ENCODE data around the gene TNFAIP1.
"Not testable (repeated sequence)": the region's sequence is repeated elsewhere in the genome, so short reads cannot be mapped to it uniquely, and the experiment has no call there.

TNFAIP1 gene, protein sequence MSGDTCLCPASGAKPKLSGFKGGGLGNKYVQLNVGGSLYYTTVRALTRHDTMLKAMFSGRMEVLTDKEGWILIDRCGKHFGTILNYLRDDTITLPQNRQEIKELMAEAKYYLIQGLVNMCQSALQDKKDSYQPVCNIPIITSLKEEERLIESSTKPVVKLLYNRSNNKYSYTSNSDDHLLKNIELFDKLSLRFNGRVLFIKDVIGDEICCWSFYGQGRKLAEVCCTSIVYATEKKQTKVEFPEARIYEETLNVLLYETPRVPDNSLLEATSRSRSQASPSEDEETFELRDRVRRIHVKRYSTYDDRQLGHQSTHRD

DNA sequence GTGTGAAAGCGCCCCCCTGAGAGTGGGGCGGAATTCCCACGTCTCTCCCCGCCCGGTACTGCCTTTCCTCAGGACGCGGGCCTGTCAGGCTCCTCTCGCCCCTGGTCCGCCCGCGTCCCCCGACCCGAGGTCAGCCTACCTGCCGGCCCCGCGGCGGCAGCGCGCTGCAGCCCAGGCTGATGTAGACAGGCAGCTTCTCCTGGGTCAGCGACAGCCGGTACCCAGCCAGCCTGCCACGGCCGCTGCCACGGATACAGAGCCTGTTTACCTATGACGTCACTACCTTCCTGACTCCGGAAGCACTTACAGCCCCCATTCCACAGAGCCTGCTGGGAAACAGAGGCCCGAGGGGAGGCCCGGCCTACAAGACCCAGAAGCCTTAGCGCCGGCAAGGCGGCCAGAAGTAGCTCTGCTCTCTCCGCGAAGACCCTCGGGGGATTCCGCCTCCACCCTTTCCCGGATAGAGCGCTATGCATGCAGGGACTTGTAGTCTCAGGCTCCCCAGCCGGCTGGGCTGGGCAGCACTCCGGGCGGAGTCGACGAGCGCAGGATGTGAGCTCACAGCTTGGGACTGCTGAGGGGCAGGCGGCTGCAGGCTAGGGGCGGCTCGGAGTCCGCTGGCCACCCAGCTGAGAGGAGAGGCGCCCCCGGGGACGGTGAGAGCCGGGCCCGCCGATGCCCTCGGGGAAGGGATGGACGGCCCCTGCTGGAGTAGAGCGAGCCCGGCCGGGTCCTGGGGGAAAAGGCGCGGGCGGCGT, at the start of gene TNFAIP1, which contains the start of gene IFT20:
Gene TNFAIP1 (plus strand): TSS at position 561 of the 758 bp plus-strand sequence. CDS start 3,761 bp downstream, outside the sequence.
Gene IFT20 (minus strand): TSS at position 272 of the 758 bp plus-strand sequence. CDS start 3,487 bp downstream, outside the sequence.
- FAIRE-seq (no peak), DNase-seq (ENCODE audit: insufficient read length, low spot score) (peak; percentile 78)
- peak; percentile 81 for TF ChIP-seq POLR2A (IDR thresholded peaks at IDR 0.05; ENCODE audit: low read depth, low read length)

DNA sequence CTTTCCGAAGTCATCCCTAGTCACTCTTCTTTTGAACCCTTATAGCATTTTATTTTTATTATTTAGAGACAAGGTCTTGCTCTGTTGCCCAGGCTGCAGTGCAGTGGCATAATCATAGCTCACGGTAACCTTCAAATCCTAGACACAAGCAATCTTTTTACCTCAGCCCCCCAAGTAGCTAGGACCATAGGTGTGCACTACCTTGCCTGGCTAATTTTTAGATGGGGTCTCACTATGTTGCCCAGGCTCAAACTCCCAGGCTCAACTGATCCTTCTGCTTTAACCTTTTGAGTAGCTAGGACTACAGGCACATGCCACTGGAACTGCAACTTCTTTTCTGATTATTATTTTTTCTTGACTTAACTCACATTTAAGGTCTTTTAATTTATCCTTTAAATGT, 49.6 kb upstream of the TNFAIP1 start:
- DNase-seq (ENCODE audit: insufficient read length, low spot score), result no peak
- no peak for FAIRE-seq
- no peak for TF ChIP-seq POLR2A (IDR thresholded peaks at IDR 0.05; ENCODE audit: low read depth, low read length)

DNA sequence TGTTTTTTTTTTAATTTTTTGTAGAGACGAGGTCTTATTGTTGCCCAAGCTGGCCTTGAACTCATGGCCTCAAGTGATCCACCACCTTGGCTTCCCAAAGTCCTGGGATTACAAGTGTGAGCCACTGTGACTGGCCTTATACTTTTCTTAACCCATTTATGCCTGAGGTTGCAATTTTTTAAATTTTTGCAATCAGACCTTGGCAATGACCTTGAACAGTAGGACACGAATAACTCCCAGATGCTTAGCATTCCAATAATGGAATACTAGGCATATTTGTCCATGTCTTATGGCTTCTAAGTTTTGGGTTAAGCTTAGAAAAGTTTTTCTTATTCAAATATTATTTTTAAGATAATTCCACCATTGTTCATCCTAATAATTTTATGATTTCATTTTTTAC, 44.9 kb upstream of the TNFAIP1 start:
- no peak for FAIRE-seq
- DNase-seq (ENCODE audit: insufficient read length, low spot score), result no peak

DNA sequence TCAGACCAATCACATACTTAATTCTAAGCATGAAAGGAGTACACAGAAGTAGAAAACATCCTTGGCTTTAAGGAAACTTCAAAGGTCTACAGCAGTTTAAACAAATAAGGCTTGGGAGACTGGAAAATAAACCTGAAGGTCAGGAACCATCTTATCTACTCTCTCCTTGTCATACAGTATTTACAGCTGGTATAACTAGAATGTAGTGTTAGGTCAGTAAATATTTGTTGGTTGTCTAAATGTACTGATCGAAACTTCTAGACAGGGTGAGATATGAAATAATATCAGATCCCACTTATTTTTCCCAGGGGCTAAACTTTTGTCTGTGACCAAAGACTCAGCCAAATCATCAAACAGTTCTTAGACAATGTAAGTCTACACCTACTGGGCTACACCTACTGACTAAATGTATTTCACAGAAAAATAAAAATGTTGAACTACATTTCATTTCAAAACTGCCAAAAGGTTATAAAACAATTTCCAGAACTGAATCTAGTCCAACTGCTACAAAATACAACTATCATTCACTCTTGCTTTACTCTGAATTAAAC, 43.7 kb upstream of the TNFAIP1 start:
- DNase-seq (ENCODE audit: insufficient read length, low spot score), result no peak
- no peak for TF ChIP-seq POLR2A (IDR thresholded peaks at IDR 0.05; ENCODE audit: low read depth, low read length)
- FAIRE-seq, result no peak

More for the DNA sequence above, 44.9 kb upstream of the TNFAIP1 start:
- no peak for TF ChIP-seq POLR2A (IDR thresholded peaks at IDR 0.05; ENCODE audit: low read depth, low read length)

DNA sequence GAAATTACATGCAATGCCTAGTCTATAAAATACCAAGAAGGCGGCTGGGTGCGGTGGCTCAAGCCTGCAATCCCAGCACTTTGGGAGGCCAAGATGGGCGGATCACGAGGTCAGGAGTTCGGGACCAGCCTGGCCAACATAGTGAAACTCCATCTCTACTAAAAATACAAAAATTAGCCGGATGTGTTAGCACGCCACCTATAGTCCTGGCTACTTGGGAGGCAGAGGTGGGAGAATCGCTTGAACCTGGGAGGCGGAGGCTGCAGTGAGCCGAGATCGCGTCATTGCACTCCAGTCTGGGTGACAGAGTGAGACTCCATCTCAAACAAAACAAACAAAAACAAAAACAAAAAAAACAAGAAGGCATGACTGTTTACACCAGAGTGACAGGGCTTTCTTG, 42.7 kb upstream of the TNFAIP1 start:
- not testable (repeated sequence) for FAIRE-seq

DNA sequence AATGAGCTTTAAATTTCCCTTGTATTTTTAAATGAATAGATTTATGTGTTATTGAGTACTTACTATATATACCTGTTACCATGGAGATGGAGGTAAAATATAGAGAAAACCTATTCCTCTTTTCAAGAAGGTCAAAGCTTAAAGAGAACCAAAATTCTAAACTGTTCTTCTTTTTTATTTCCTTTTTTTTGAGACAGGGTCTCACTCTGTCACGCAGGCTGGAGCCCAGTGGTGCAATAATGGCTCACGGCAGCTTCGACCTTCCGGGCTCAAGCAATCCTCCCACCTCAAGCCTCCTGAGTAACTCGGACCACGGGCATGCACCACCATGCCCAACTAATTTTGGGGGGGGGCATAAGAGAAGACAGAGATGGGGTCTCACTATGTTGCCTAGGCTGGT, 41.6 kb upstream of the TNFAIP1 start:
- no peak for TF ChIP-seq POLR2A (IDR thresholded peaks at IDR 0.05; ENCODE audit: low read depth, low read length)

More for the DNA sequence above, 42.7 kb upstream of the TNFAIP1 start:
- DNase-seq (ENCODE audit: insufficient read length, low spot score), result not testable (repeated sequence)

DNA sequence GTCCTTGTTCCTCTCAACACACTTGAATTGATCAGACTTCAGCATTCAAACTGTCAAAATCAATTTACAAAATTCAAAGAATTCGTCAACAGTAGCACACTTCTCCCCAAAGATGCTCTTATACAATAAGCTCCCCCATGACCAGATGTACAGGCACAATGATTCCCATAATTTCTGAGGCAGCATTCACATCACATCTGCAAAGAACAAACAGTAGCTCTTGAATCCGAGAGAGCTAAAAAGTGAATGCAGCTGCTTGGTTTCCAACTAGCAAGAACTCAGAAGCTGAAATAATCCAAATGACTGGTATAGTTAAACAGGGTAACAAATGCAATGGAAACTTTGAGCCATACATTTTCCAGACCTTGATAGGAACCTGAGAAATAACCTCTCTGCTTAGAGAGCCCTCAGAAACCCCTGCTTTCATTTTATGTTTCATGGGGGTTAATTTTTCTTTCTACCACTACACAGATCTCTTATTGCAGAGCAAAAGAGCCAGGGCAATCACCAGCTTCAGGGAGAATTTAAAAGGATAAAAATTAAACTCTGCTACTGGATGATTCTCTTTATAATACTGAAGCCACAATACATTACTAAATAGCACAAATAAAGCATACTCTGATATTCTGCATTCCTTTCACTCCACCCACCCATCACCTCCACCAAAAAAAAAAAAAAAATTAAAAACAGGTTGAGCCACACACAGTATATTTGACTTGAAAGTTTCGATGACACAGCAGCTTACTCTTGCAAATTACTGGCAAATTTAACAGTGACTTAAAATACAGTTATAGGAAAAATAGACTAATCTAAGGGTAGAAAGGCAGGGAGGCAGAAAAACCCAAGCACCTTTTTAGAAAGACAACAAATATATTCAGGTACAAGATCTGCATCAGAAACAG, 39.6 kb upstream of the TNFAIP1 start:
- no peak for DNase-seq (ENCODE audit: insufficient read length, low spot score)
- TF ChIP-seq POLR2A (IDR thresholded peaks at IDR 0.05; ENCODE audit: low read depth, low read length), result no peak
- FAIRE-seq, result no peak

More for the DNA sequence above, 41.6 kb upstream of the TNFAIP1 start:
- FAIRE-seq (no peak), DNase-seq (ENCODE audit: insufficient read length, low spot score) (no peak)

DNA sequence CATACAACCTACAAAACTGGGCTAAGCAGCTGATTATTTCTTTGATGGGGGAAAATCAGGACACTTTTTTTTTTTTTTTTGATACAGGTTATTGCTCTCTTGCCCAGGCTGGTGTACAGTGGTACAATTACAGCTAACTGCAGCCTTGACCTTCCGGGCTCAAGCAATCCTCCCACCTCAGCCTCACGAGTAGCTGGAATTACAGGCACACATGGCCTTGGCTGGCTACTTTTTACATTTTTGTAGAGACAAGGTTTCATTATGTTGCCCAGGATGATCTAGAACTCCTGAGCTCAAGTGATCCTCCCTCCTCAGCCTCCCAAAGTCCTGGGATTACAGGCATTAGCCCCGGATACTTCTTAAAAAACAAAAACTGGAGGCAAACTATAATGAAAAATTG, 37.1 kb upstream of the TNFAIP1 start:
- FAIRE-seq, result no peak
- TF ChIP-seq POLR2A (IDR thresholded peaks at IDR 0.05; ENCODE audit: low read depth, low read length), result no peak
- DNase-seq (ENCODE audit: insufficient read length, low spot score), result no peak

DNA sequence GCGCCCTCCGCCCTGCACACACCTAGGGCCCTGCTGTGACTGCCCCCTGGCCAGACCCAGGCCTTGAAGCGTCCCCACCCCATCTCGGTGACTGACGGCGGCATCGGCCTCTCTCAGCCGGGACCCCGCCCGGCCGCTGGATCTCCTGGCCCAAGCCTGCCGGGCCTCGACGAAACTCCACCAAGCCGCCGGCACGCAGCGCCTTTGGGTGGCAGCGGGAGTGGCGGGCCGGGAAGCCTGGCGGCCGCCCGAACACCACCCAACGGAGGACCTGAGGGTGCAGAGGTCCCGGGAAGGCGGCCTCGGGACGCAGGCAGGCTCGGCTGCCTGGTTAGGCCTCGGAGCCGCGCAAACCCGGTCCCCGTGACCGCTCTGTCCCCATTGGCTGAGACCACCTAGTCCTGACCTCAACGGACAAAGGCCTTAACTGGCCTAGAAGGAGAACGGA, 28.6 kb upstream of the TNFAIP1 start:
- FAIRE-seq, result no peak
- DNase-seq (ENCODE audit: insufficient read length, low spot score), result no peak
- no peak for TF ChIP-seq POLR2A (IDR thresholded peaks at IDR 0.05; ENCODE audit: low read depth, low read length)

DNA sequence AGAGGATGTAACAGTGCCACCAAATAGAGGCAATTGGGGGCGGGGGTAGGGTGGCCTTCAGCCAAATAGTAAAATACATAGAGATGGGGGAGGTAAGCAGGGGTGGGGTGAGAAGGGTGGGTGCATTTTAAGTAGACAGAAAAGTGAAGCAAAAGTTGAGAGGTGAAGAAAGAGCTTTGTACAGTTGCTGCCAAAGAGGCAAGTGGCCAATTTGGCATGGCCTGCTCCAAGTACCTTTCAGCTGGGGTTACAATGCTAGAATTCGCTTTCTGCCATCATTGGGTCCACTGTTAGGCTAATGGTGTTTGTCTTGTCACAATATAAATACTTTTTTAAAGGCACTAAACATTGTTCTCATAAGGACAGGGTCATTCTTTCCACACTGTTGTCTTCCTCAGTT, 21.7 kb upstream of the TNFAIP1 start:
- FAIRE-seq (no peak), DNase-seq (ENCODE audit: insufficient read length, low spot score) (no peak)
- TF ChIP-seq POLR2A (IDR thresholded peaks at IDR 0.05; ENCODE audit: low read depth, low read length), result no peak

DNA sequence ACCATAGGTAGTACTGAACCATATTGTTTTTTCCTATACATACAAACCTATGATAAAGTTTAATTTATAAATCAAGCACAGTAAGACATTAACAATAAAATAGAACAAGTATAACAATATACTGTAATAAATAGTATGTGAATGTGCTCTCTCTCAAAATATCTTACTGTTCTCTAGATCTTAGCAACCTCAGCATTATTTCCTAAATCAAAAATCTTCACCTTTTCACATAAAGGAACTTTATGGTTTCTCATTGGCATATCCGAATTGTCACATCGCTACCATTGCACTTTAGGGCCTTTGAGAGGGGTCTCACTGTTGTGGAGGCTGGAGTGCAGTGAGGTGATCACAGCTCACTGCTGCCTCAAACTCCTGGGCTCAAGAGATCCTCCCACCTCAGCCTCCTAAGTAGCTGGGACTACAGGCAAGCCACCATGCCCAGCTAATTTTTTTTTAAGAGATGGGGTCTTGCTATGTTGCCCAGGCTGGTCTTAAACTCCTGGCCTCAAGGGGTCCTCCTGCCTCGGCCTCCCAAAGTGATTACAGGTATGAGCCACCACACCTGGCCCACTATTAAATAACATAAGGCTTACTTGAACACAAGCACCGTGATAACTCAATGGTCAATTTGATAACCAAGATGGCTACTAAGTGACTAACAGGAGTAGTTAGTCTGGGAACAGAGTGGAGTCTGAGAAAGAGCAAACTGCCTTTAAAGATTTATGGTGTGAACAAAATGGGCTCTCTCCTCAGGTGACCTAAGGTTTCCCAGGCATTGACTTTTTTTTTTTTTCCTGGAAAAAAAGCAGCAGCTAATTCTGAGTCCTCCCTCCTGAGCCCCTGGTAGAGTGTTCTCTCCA, 19.5 kb upstream of the TNFAIP1 start:
- DNase-seq (ENCODE audit: insufficient read length, low spot score) (no peak), FAIRE-seq (no peak)
- no peak for TF ChIP-seq POLR2A (IDR thresholded peaks at IDR 0.05; ENCODE audit: low read depth, low read length)

DNA sequence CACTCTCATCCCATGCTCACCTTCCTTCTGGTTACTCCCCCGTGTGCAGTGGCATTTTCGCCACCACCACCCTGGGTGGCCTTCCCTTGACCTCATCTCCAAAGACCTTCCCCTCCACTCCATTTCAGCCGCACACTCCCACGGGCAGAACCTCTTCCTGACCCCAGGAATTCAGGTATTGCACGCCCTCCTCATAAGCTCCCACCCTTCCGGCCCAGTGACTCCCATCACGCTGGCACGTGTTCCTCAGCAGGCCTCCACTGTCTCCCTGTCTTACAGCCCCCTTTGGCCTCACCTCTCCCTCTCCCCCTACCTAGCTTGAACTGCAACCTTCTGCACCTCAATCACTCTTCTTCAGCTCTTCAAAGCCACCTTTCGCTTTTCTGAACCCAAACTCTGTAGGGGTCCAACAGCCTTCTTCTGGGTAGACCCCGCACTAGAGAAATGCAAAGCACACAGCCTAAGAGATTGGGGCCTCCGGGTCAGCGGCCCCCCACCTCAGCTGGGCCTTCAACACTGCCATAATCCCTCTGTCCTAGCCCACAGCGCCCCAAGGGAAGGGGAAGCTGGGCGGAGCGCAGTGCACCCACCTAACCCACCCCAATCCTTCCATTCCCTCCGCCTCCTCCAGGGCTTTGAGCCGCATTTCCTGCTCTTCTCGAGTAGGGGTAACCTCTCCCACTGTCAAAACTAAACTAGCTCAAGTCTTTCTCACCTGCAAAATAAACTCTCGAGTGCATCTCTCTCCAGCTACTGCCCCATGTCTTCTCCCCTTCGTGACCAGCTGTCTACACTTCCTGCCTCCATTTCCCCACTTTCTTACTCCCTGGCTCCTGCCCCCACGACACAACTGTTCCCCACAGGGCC, 18.2 kb upstream of the TNFAIP1 start:
- no peak for FAIRE-seq
- no peak for TF ChIP-seq POLR2A (IDR thresholded peaks at IDR 0.05; ENCODE audit: low read depth, low read length)

More for the DNA sequence above, 18.2 kb upstream of the TNFAIP1 start:
- DNase-seq (ENCODE audit: insufficient read length, low spot score), result no peak
